GM19328 (cell line): ENCODE results near the gene KIAA0930.
A peak's percentile ranks its signal among the peaks of the same experiment; 100 is the strongest.
"Not testable (repeated sequence)": the region's sequence is repeated elsewhere in the genome, so short reads cannot be mapped to it uniquely, and the experiment has no call there.

Experiments used
- ATAC-seq: cut with Tn5 transposase; IDR thresholded peaks from one replicate; pipeline ENCODE4 v1.9.1; 2021; ENCODE audit warnings: mild to moderate bottlenecking, moderate library complexity; ENCODE audit not compliant: unreplicated experiment

KIAA0930 gene

GRCh38 chr22:45263463-45264269 is 23.0 kb upstream of the KIAA0930 start:
- peak; percentile 61 for ATAC-seq

DNA sequence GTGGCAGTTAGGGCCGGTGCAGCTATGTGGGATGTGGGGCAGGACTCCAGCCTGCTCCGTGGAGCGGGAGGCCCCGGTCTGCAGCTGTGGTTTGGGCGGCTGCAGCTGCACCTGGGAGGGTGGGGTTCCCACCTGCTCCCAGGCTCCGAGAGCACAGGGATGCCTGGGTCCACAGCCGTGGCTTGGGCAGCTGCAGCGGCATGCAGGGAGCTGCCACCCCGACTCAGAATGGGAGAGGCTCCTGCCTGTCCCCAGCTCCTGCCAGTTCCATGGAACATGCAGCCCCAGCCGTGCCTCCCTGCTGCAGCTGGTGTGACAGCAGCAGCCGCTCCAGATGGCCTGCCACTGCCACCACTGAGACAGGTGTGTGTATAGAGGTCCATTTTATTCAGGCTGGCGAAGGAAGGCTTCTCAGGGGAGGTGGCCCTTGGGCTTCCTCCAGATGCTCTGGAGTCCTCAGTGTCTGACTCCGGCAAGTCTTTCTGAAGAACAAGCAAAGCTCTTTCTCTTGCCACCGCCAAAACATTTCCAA is 22.3 kb upstream of the KIAA0930 start:
- peak; percentile 37 for ATAC-seq

GRCh38 chr22:45262195-45262930 is 21.7 kb upstream of the KIAA0930 start:
- no peak for ATAC-seq

- no peak for ATAC-seq
These were observed 20.9 kb upstream of the KIAA0930 start for GRCh38 chr22:45261407-45262088.

DNA sequence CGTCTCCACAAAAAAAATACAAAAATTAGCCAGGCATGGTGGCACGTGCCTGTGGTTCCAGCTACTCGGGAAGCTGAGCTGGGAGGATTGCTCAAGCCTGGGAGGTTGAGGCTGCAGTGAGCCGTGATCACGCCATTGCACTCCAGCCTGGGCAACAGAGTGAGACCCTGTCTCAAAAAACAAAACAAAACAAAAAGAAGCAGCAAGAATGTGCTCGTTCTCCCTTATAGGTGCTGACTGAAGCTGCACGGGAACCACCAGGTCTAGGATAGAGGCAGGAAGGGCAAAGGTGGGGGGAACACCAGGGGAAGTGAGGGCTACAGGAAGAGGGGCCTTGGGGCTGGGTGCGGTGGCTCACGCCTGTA is 19.7 kb upstream of the KIAA0930 start:
- not testable (repeated sequence) for ATAC-seq

DNA sequence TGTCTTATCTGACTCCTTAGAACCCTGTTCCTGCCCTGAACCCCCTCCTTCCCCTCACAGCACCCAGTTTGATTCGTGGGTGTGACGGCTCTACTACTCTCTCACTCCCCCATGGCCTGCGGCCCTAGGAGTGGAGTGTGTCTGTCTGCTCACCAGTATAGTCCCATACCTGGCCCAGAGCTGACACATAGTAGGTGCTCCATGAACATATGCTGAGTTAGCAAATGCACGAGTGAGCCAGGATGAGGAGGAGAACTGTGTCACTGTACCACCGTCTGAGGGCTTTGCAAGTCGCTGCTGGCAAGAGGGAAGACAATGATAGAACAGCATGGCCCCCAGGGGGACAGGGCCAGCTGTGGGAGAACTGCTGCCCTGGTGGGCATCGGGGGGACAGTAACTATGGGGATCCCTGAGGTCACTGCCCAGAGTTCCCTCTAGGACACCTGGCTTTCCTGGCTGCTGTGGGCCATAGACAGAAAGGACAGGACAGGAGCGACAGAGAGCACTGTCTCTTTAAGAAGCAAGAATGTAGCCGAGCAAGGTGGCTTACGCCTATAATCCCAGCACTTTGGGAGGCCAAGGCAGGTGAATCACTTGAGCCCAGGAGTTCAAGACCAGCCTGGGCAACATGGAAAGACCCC is 19.2 kb upstream of the KIAA0930 start:
- ATAC-seq = no peak

- ATAC-seq = not testable (repeated sequence)
These were observed 17.2 kb upstream of the KIAA0930 start for GRCh38 chr22:45257941-45258340.

- no peak for ATAC-seq
These were observed 14.1 kb upstream of the KIAA0930 start for GRCh38 chr22:45254789-45255278.

DNA sequence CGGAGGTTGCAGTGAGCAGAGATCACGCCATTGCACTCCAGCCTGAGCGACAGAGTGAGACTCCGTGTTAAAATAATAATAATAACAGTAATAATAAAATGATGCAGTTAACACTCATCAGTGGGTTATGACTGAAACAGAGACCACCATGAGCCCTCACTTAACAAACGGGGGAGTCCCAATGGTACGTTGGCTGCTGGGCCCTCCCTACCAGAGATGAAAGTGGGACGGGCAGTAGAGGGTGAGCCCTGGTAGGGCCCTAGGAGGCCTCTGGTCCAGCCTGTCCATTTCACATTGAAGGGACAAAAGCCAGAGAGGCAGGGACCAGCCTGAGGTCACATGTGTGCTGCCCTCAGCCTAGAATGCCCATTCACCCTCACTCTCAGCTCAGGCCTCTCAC is 13.7 kb upstream of the KIAA0930 start:
- no peak for ATAC-seq

DNA sequence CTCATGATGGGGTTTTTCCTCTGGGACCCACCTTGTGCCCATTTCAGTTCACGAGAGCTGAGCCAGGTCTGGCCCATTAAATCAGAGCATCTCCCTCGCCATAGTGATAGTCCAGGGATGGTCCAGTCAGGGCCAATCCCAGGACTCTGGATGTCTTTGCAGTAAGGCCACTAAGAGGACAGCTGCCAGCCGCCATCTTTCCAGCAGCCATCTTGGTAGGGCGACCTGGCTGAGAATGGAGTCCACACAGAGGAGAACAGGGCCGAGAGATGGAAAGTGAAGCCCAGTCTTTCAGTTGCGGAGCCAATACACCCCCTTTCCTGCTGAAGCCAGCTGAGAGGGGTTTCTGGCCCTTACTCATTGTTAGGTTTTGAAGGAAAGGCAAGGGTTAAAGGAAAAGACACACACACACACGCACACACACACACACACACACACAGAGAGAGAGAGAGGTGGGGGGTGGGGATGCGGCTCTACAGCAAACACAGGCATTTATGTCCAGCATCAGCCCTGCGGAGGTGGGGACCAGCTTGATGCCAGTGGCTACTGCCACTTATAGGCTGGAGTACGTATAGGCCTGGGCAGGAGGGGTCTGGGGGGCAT is 12.4 kb upstream of the KIAA0930 start:
- no peak for ATAC-seq

- no peak for ATAC-seq
These were observed 11.1 kb upstream of the KIAA0930 start for GRCh38 chr22:45251825-45252224.

GRCh38 chr22:45248832-45249561 is 8.3 kb upstream of the KIAA0930 start:
- ATAC-seq = peak; percentile 64

GRCh38 chr22:45246060-45246985 is 5.6 kb upstream of the KIAA0930 start:
- ATAC-seq = no peak

DNA sequence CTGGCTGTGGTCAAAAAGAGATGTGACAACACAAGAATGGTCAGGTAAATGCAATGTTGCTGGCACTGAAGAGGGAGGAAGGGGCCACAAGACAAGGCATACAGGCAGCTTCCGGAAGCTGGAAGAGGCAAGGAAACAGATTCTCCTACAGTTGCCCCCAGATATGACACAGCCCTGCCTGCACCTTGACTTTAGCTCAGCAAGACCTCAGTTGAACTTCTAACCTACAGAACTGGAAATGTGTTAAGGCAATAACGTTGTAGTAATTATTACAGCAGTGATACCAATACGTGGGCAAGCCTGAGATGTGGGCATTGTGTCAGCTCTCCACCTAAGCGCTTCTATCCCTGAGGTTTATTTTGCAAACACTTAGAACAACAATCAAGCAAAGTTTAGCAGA is 4.2 kb upstream of the KIAA0930 start:
- no peak for ATAC-seq

DNA sequence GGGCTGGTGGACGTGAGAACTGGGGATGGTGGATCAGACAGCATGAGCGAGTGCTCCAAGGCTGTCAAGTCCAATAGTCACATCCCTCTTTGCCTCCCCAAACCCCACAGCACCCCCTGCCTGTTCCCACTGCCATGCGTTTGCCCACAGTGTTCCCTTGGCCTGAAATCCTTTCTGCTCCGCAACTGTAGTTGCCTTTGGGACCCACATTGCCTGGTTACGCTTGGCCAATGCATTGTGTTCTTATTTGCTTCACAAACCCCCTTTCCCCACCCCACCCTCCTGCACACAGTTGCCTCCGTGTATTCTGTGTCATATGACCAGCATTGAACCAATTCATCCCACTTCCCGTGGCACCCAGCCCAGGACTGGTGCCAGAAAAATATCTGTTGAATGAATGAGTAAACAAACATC is 2.1 kb upstream of the KIAA0930 start:
- no peak for ATAC-seq

DNA sequence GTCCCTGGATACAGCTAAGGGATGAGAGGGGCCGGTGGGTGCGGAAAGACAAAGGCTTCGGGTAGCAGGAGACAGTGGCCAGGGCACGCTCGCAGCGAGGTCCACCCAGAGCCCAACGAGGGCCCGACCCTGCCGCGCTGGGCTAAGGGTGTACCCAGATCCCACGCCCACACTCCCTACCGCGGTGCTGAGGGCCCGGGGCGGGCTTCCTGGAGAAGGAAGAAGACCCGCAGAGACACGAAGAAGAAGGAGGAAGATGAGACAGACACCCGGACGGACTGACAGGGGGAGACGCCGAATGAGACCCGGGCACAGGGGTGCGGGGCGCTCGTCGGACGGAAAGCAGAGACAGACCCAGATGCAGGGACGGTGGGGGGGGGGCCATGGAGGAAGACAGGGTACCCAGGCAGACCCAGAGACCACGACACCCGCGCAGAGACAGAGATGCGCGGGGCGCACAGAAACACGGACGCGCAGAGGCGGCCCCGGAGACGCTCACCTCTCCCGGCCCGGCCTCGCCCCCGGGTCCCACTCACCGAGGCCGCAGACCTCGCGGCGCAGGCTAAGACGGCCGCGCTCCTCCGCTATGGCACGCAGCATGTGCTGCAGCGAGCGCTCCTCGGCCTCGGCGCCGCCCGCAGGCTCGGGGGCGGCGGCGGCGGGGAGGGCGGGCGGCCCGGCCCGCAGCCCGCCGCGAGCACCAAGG is 437 bp downstream of the KIAA0930 start:
- ATAC-seq = peak; percentile 21

DNA sequence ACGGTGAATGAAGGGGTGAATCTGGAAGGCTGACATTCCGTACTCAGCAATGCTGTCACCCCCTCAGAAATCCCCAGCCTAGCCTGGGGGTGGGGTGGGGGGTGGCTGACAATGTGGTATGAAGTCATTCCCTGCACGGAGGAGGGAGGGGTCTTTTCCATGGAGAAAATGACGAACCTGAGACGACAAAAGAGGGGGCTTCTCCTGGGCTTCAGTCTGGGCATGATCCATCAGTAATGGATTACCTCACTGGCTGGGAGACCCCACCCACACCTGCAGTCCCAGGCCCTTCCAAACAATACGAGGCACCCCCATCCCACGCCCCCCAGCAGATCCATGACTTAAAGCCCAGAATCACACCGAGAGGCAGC is 1.0 kb downstream of the KIAA0930 start:
- no peak for ATAC-seq
